LNCaP clone FGC (cell line): ENCODE results near the gene SEMG2.
A peak's percentile ranks its signal among the peaks of the same experiment; 100 is the strongest.

Source experiments
- DNase-seq: peaks from one replicate; pipeline ENCODE4 v3.0.0-alpha.2; 2011; ENCODE audit warnings: low read depth
- H3K4me3 ChIP-seq: 2 replicates; pipeline ENCODE4 v1.5.1; 2011; ENCODE audit warnings: mild to moderate bottlenecking, low read depth, low read length, control low read depth
- CTCF ChIP-seq: IDR thresholded peaks from 2 replicates; pipeline ENCODE4 v1.5.1; 2012; ENCODE audit warnings: mild to moderate bottlenecking; ENCODE audit not compliant: control insufficient read depth, insufficient read depth; ENCODE audit errors: extremely low read depth

The SEMG2 gene

GRCh38 chr20:45229264-45230056 lies 8.3 kb downstream of the SEMG2 start:
- H3K4me3 ChIP-seq, result no peak overlapping the region
- peak; percentile 43 for TF ChIP-seq CTCF
- DNase-seq, result no peak

- H3K4me3 ChIP-seq, result no peak overlapping the region
- DNase-seq, result no peak
- no peak for TF ChIP-seq CTCF
Observed at GRCh38 chr20:45230631-45231030, 9.5 kb downstream of the SEMG2 start.

GRCh38 chr20:45235995-45236394 lies 14.8 kb downstream of the SEMG2 start:
- peak; percentile 50 for DNase-seq
- H3K4me3 ChIP-seq, result no peak overlapping the region
- peak; percentile 28; the same call in 1 of the 2 replicates for TF ChIP-seq CTCF

- TF ChIP-seq CTCF, result no peak
- no peak for DNase-seq
- H3K4me3 ChIP-seq, result no peak overlapping the region
Observed at GRCh38 chr20:45238139-45238538, 17.0 kb downstream of the SEMG2 start.

GRCh38 chr20:45246109-45246508 lies 24.9 kb downstream of the SEMG2 start:
- H3K4me3 ChIP-seq, result no peak overlapping the region
- no peak for DNase-seq
- no peak for TF ChIP-seq CTCF

- H3K4me3 ChIP-seq, result no peak overlapping the region
- no peak for TF ChIP-seq CTCF
- no peak for DNase-seq
Observed at GRCh38 chr20:45247865-45248264, 26.7 kb downstream of the SEMG2 start.

GRCh38 chr20:45248609-45249008 lies 27.4 kb downstream of the SEMG2 start:
- TF ChIP-seq CTCF, result no peak
- H3K4me3 ChIP-seq, result no peak overlapping the region
- no peak for DNase-seq
